HTERT RPE-1 (cell line): ENCODE measurements around the gene SLC6A5.
"Not testable (repeated sequence)": the region's sequence is repeated elsewhere in the genome, so short reads cannot be mapped to it uniquely, and the experiment has no call there.

ENCODE experiments used
- in situ Hi-C: fragments of 300-500 bp; cut with MboI; formaldehyde crosslinking; loops from 4 replicates; pipeline ENCODE4 v1.14.3; 2020; ENCODE audit warnings: low sequenced_read_pairs

Gene SLC6A5

DNA sequence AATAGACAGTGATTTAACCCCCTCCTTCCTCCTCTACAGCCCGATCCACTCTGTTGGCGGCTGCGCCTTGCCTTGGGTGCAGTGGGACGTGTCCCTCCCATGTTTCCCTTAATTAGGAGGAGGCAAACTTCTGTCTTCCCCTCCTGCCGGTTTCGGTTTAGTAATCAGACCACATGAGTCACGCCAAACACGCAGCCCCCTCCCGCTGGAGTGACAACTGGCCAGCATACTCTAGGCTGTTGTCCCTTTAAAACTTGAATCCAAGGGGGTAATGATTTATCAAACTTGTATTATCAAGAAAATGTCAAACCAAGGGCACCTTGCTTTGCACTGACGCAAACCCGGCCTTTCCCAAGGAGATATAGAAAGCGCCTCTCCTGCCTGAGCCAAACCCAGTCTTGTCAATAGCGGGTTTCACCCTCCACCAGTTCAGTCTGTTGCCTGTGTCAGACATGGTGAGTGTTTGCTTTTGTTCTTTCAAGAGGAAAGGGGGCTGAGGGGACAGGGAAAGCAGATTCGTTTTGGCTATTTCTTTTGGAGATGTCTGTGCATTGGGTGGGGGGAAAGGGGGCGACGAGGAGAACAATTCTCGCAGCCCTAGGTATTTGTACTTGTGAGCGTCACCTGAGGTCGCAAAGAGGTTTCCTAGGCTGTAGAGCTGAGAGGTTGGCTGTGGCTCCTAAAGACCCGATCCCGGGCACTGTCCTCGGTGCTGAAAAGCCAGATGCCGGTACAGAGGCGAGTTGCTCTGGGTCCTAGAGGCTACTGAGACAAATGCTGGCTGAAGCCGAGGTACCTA, at the start of gene SLC6A5:
TSS of gene SLC6A5 (plus strand) at position 388 of the 799 bp plus-strand sequence. CDS start at position 453, 65 bp downstream.
- in situ Hi-C loops, result no loop called here

- in situ Hi-C loops, result no loop called here
Measured at GRCh38 chr11:20551096-20551495, 48.3 kb upstream of the SLC6A5 start.

- in situ Hi-C loops, result no loop called here
Measured at GRCh38 chr11:20555783-20556182, 43.6 kb upstream of the SLC6A5 start.

- in situ Hi-C loops, result not testable (repeated sequence)
Measured at GRCh38 chr11:20556396-20556795, 43.0 kb upstream of the SLC6A5 start.

DNA sequence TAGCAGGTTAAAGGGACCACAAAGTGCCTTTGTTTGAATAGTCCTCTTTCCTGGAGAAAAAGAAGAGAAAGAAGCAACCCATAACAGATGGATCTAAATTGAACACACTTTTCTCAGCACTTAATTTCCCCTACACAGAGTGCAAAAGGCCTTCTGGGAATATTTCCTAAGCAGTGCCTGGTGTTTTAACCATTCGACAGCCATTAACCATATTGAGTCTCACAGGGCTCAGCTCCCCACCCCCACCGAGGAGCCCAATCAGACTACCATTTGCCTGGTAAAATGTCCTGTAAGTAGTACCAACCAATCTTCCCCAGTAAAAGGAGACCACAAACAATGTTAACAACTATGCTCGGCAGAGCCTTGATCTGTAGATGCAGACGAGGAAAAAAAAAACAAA, 40.7 kb upstream of the SLC6A5 start:
- in situ Hi-C loops, result no loop called here

GRCh38 chr11:20559523-20560300, 39.7 kb upstream of the SLC6A5 start:
- in situ Hi-C loops, result no loop called here

GRCh38 chr11:20561915-20562314, 37.5 kb upstream of the SLC6A5 start:
- in situ Hi-C loops, result no loop called here

DNA sequence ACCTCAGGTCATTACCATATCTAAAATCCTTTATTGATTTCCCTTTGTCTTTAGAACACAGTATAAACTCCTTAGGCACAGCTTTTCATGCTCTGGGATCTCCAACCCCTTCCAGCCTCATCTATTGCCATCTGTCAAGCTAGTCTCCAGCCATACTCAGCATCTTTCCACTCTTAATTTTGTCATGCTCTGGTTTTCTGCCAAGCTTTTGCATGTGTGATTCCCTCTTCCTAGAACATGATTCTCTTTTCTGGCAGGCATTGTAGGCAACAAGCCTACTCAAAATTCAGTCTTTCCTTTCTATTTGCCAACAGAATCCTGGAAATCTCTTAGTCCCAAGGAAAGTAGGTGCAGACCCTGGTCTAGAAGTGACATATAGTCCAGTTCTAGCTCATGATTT, 35.5 kb upstream of the SLC6A5 start:
- in situ Hi-C loops, result no loop called here

DNA sequence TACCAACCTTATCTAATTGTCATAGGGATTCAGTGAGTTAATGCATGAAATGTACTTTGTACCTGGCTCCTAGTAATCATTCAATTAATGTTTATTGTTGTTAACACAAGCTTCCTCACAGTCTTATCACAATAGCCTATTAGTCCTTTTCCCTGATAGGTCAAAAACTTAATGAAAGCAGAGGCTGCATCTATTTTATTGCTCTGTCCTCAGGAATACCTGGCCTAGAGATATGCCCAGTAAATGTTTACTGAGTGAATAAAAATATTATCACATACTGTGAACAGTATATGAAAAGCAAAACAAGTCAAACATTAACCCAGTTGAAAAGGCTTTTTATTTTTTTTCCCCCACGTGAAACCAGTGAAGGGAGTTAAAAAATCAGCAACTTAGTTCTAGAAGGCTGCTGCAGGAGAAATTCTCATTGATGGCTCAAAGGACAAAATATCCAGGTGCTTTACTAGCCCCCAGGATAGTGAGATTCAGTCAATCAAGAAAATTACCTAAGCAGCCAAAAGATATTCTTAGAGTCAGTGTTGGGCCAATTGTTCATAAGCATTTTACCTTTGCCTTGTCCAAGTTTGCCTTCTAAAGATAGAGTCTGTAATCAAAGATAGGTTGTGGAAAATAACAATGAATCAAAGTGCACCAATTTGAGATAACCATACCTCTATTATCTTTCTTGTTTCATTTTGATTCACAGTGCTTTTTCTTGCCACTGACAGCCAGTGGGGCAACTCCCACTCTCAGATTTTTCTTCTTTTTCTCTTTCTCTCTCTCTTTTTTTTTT, 34.4 kb upstream of the SLC6A5 start:
- in situ Hi-C loops, result no loop called here

GRCh38 chr11:20566115-20566514, 33.3 kb upstream of the SLC6A5 start:
- in situ Hi-C loops, result not testable (repeated sequence)

DNA sequence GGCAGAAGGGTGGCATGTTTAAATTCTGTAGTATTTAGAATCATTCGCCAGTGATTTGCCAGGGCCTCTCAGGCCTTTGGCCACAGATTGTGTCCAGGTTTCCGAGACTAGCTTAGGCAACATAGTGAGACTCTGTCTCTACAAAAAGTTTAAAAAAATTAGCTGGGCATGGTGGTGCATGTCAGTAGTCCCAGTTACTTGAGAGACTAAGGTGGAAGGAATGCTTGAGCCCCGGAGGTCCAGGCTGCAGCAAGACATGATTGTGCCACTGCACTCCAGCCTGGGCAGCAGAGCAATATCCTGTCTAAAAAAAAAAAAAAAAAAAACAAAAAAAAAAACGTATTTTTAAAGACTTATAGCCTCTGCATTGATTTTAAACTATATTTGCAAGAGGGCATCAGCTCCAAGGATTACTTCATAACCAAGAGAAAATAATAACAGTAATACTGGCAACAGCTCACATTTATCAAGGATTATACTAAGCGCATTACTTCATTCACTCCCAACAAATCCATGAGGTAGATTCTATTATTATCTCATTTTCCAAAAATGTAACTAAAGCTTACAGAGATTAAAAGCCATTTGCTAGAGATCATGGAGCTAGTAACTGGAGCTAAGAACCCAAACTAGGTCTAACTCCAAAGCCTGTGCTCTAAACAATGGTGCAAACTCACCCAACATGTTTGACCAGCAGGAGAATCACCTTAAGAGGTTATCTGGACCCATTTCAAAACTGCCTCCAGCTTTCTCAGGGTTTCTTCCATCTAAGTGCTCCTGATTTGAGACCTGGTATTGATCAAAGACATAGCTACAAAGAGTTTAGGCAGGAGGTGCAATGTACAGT, 32.6 kb upstream of the SLC6A5 start:
- in situ Hi-C loops, result no loop called here

DNA sequence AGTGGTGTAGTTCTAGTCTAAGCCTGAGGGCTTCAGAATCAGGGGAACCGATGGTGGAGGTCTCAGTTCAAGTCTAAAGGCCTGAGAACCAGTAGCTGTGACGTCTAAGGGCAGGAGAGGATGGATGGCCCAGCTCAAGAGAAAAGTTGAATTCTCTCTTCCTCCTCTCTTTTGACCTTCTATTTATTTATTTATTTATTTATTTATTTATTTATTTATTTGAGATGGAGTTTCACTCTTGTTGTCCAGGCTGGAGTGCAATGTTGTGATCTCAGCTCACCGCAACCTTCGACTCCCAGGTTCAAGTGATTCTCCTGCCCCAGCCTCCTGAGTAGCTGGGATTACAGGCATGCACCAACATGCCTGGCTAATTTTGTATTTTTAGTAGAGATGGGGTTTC, 19.7 kb upstream of the SLC6A5 start:
- in situ Hi-C loops, result not testable (repeated sequence)

DNA sequence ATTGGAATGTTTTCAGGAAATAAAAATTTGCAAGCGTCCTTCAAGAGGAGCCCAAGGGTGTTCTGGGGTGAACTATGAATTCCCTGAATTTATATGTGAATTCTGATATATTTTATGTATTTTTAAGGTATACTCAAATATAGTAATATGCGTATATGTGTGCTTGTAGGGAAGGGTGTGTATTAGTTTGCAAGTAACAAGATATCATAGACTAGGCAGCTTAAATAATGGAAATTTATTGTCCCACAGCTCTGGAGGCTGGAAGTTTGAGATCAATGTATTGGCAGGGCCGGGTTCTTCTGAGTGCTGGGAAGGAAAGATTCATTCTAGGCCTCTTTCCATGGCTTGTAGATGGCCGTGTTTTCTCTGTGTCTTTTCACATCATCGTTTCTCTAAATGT, 16.2 kb upstream of the SLC6A5 start:
- in situ Hi-C loops, result no loop called here

DNA sequence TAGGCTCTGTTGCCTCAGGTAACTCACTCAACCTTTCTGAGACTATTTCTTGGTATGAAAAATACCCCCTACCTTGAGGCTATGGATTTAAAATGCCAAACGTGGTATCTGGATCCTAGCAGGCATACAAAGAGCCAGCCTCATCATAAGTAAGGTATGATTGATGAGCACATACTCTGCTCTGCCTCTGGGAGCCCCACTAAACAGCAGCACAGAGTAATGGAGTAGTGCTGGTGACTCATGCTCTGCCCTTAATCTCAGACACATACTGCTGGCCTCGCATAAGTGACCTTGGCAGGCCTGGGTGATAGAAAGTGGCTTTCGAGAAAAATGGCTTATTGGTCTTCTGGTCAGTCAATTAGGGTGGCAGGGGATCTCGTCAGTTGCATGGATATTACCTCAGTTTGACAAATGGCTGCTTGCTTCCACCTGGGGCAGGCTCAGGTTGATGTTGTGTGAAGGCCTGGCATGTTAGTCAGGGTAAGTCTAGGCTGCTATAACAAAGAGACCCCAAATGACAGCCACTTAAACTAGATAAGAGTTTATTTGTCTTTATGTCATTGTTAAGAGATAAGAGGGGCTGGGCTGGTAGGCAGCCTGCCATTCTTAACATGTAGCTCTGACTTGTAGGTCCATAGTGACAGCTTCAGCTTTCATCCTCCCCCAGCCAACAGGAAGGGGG, 15.2 kb upstream of the SLC6A5 start:
- in situ Hi-C loops, result no loop called here

DNA sequence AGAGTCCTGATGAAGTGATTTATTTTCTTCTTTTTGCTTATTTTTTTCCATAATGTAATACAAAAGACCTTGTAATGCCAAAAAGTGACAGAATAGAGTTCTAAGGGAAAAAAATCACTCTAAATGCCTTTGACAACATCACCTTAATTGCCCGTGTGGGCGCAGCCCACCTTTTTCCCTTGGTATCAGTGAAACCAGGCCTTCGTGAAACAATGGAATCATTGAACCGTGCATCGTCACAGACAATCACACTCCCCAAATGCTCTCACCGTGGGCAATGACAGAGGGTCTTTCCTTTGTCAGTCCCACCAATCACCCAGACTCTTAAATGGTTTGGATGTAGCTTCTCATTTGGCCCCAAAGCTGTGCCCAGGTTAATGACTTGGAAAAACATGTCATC, 9.6 kb upstream of the SLC6A5 start:
- in situ Hi-C loops, result no loop called here

DNA sequence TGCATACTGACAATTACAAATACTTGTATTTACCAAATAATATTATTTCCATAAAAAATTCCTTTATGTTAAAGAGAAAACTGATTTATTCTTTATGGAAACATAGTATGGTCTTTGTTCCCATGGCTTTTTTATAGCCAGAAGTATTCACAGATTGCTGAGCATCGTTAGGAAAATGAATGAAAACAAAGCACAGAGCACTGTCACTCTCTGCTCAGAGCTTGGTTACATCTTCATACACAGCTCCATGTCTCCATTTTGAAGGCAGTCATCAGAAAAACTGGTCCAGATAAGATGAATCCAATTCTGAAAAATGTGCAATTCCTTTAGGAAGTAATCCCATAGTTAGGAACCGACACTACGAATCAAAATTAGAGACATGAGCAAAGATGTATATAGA, 9.0 kb upstream of the SLC6A5 start:
- in situ Hi-C loops, result no loop called here

GRCh38 chr11:20592741-20593140, 6.7 kb upstream of the SLC6A5 start:
- in situ Hi-C loops, result no loop called here

DNA sequence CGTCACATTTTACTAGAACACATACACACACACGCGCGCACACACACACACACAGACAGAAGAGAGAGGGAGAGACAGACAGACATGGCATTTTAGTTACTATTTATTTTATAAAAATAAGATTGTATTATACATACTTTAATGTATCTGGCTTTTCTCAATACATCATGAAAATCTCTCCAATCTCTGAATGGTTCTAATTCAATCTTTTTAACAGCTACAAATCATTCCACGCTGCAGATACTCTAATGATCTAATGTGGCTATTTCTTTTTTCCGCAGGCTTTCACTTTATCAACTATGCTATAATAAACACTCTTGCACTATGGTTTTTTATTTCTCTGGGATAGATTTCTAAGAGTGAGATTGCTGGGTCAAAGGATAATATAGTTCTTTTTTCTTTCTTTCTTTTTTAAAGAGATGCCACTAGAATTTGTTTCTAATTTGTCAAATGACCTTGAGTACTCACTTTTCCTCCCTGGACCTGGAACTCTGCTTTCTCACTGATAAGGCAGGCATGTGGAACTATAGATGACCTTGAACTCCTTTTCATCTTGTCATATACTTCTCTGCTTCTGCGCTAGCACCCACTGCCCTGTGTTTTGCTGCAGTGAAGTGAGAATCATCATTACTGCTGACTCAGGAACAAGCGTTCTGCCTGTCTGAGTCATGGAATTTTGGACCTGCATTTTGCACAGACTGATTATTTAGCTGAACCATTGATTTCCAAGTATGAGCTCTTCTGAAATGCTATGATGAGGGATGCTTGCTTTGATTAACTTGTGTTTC, 4.9 kb upstream of the SLC6A5 start:
- in situ Hi-C loops, result no loop called here

GRCh38 chr11:20595101-20595500, 4.3 kb upstream of the SLC6A5 start:
- in situ Hi-C loops, result no loop called here
